Measurements from ENCODE around the gene NME7. TPM values are rescaled to one million over a fixed set of nuclear protein-coding genes. Genes with fewer than 3 reads are reported as not detected.

The NME7 gene
- total and polyA plus RNA-seq, 3 experiments from 2014 or later = 21.7 to 28.3 (median 25.3) TPM

- no peak for DNase-seq
- Mint-ChIP-seq H3K27me3 (no peaks in the 10 kb centered on the region), H3K9me3 (no peaks in the 10 kb centered on the region), H3K4me1 (no peaks in the 10 kb centered on the region), H3K27ac (no peak overlapping the region), H3K4me3 (no peak overlapping the region), H3K36me3 (peaks cover 4 to 19% (median 8%) of the 10 kb centered on the region in 3 donors)
- Histone ChIP-seq H3K4me3 (ENCODE audit: low read length) (no peak overlapping the region), H3K9me3 (ENCODE audit: low read length) (no peaks in the 10 kb centered on the region), H3K27me3 (ENCODE audit: insufficient read depth, low read length, poor library complexity, severe bottlenecking) (no peaks in the 10 kb centered on the region), H3K36me3 (ENCODE audit: insufficient read depth, low read length) (no peaks in the 10 kb centered on the region), H3K27ac (ENCODE audit: low read depth, low read length) (no peak overlapping the region), H3K4me1 (ENCODE audit: insufficient read depth, low read length) (no peaks in the 10 kb centered on the region)
- CTCF ChIA-PET = no interaction called here
- POLR2A ChIA-PET = no interaction called here
Measured at GRCh38 chr1:169236143-169236542, 131.5 kb downstream of the NME7 start.

- Histone ChIP-seq H3K36me3 (ENCODE audit: insufficient read depth, low read length) (no peaks in the 10 kb centered on the region), H3K9me3 (ENCODE audit: low read length) (no peaks in the 10 kb centered on the region), H3K4me1 (ENCODE audit: insufficient read depth, low read length) (no peaks in the 10 kb centered on the region), H3K27me3 (ENCODE audit: insufficient read depth, low read length, poor library complexity, severe bottlenecking) (no peaks in the 10 kb centered on the region), H3K4me3 (ENCODE audit: low read length) (no peak overlapping the region), H3K27ac (ENCODE audit: low read depth, low read length) (no peak overlapping the region)
- no peak overlapping the region for H3K27ac Mint-ChIP-seq
- no peak overlapping the region for H3K4me3 Mint-ChIP-seq
- POLR2A ChIA-PET = no interaction called here
- CTCF ChIA-PET = no interaction called here
- H3K9me3 Mint-ChIP-seq = no peaks in the 10 kb centered on the region
- no peaks in the 10 kb centered on the region for H3K27me3 Mint-ChIP-seq
- DNase-seq = no peak
- peaks cover 4 to 22% (median 8%) of the 10 kb centered on the region in 3 donors for H3K36me3 Mint-ChIP-seq
- H3K4me1 Mint-ChIP-seq = no peaks in the 10 kb centered on the region
Measured at GRCh38 chr1:169235568-169235967, 132.0 kb downstream of the NME7 start.

GRCh38 chr1:169234780-169235179 is 132.8 kb downstream of the NME7 start:
- no peak overlapping the region for H3K4me3 ChIP-seq (ENCODE audit: low read length)
- no peak overlapping the region for H3K27ac Mint-ChIP-seq
- ChIA-PET POLR2A (no interaction called here), CTCF (no interaction called here)
- H3K4me1 ChIP-seq (ENCODE audit: insufficient read depth, low read length) = no peaks in the 10 kb centered on the region
- no peak overlapping the region for H3K4me3 Mint-ChIP-seq
- H3K36me3 ChIP-seq (ENCODE audit: insufficient read depth, low read length) = no peaks in the 10 kb centered on the region
- peaks cover 7 to 25% (median 8%) of the 10 kb centered on the region in 3 donors for H3K36me3 Mint-ChIP-seq
- no peaks in the 10 kb centered on the region for H3K27me3 ChIP-seq (ENCODE audit: insufficient read depth, low read length, poor library complexity, severe bottlenecking)
- H3K4me1 Mint-ChIP-seq = no peaks in the 10 kb centered on the region
- H3K27ac ChIP-seq (ENCODE audit: low read depth, low read length) = no peak overlapping the region
- H3K27me3 Mint-ChIP-seq = no peaks in the 10 kb centered on the region
- no peaks in the 10 kb centered on the region for H3K9me3 Mint-ChIP-seq
- no peaks in the 10 kb centered on the region for H3K9me3 ChIP-seq (ENCODE audit: low read length)
- DNase-seq = no peak

- H3K36me3 ChIP-seq (ENCODE audit: insufficient read depth, low read length) = no peaks in the 10 kb centered on the region
- Mint-ChIP-seq H3K27ac (peak overlapping the region in 3 of 8 donors; percentile 14 to 39 (median 18)), H3K9me3 (no peaks in the 10 kb centered on the region), H3K4me1 (peaks cover 5 to 9% (median 8%) of the 10 kb centered on the region in 3 donors), H3K4me3 (peak overlapping the region in 3 of 7 donors; percentile 30 to 60 (median 58)), H3K27me3 (no peaks in the 10 kb centered on the region), H3K36me3 (peaks cover 3 to 11% (median 10%) of the 10 kb centered on the region in 3 donors)
- H3K4me3 ChIP-seq (ENCODE audit: low read length) = no peak overlapping the region
- ChIA-PET CTCF (no interaction called here), POLR2A (no interaction called here)
- H3K9me3 ChIP-seq (ENCODE audit: low read length) = no peaks in the 10 kb centered on the region
- H3K27ac ChIP-seq (ENCODE audit: low read depth, low read length) = no peak overlapping the region
- no peaks in the 10 kb centered on the region for H3K4me1 ChIP-seq (ENCODE audit: insufficient read depth, low read length)
- peak in 2 of 5 donors; percentile 24 to 27 for DNase-seq
- H3K27me3 ChIP-seq (ENCODE audit: insufficient read depth, low read length, poor library complexity, severe bottlenecking) = no peaks in the 10 kb centered on the region
Measured at GRCh38 chr1:169217636-169218035, 150.0 kb downstream of the NME7 start.

- no peaks in the 10 kb centered on the region for H3K9me3 ChIP-seq (ENCODE audit: low read length)
- H3K9me3 Mint-ChIP-seq = no peaks in the 10 kb centered on the region
- H3K4me3 ChIP-seq (ENCODE audit: low read length) = no peak overlapping the region
- peaks cover 5 to 9% (median 8%) of the 10 kb centered on the region in 3 donors for H3K4me1 Mint-ChIP-seq
- no peak overlapping the region for H3K4me3 Mint-ChIP-seq
- H3K27ac ChIP-seq (ENCODE audit: low read depth, low read length) = no peak overlapping the region
- CTCF ChIA-PET = no interaction called here
- POLR2A ChIA-PET = no interaction called here
- no peaks in the 10 kb centered on the region for H3K27me3 ChIP-seq (ENCODE audit: insufficient read depth, low read length, poor library complexity, severe bottlenecking)
- H3K27me3 Mint-ChIP-seq = no peaks in the 10 kb centered on the region
- DNase-seq = no peak
- H3K36me3 ChIP-seq (ENCODE audit: insufficient read depth, low read length) = no peaks in the 10 kb centered on the region
- H3K27ac Mint-ChIP-seq = no peak overlapping the region
- peaks cover 3 to 11% (median 10%) of the 10 kb centered on the region in 3 donors for H3K36me3 Mint-ChIP-seq
- no peaks in the 10 kb centered on the region for H3K4me1 ChIP-seq (ENCODE audit: insufficient read depth, low read length)
Measured at GRCh38 chr1:169214598-169214997, 153.0 kb downstream of the NME7 start.

- no peaks in the 10 kb centered on the region for H3K4me1 ChIP-seq (ENCODE audit: insufficient read depth, low read length)
- no peak overlapping the region for H3K27ac ChIP-seq (ENCODE audit: low read depth, low read length)
- Mint-ChIP-seq H3K9me3 (no peaks in the 10 kb centered on the region), H3K27me3 (no peaks in the 10 kb centered on the region), H3K4me3 (no peak overlapping the region), H3K4me1 (no peaks in the 10 kb centered on the region), H3K27ac (no peak overlapping the region), H3K36me3 (peaks cover 0 to 13% (median 6%) of the 10 kb centered on the region in 3 donors)
- CTCF ChIA-PET = no interaction called here
- POLR2A ChIA-PET = no interaction called here
- H3K4me3 ChIP-seq (ENCODE audit: low read length) = no peak overlapping the region
- no peak for DNase-seq
- H3K9me3 ChIP-seq (ENCODE audit: low read length) = no peaks in the 10 kb centered on the region
- H3K36me3 ChIP-seq (ENCODE audit: insufficient read depth, low read length) = no peaks in the 10 kb centered on the region
- no peaks in the 10 kb centered on the region for H3K27me3 ChIP-seq (ENCODE audit: insufficient read depth, low read length, poor library complexity, severe bottlenecking)
Measured at GRCh38 chr1:169212088-169212487, 155.5 kb downstream of the NME7 start.

GRCh38 chr1:169207797-169208520 is 159.6 kb downstream of the NME7 start:
- Mint-ChIP-seq H3K9me3 (no peaks in the 10 kb centered on the region), H3K4me3 (no peak overlapping the region), H3K27me3 (no peaks in the 10 kb centered on the region), H3K4me1 (no peaks in the 10 kb centered on the region), H3K27ac (no peak overlapping the region), H3K36me3 (peaks cover 1 to 6% (median 4%) of the 10 kb centered on the region in 3 donors)
- no peaks in the 10 kb centered on the region for H3K9me3 ChIP-seq (ENCODE audit: low read length)
- no peaks in the 10 kb centered on the region for H3K27me3 ChIP-seq (ENCODE audit: insufficient read depth, low read length, poor library complexity, severe bottlenecking)
- H3K27ac ChIP-seq (ENCODE audit: low read depth, low read length) = no peak overlapping the region
- CTCF ChIA-PET = no interaction called here
- H3K4me1 ChIP-seq (ENCODE audit: insufficient read depth, low read length) = no peaks in the 10 kb centered on the region
- POLR2A ChIA-PET = no interaction called here
- H3K4me3 ChIP-seq (ENCODE audit: low read length) = no peak overlapping the region
- H3K36me3 ChIP-seq (ENCODE audit: insufficient read depth, low read length) = no peaks in the 10 kb centered on the region
- DNase-seq = no peak

- POLR2A ChIA-PET = no interaction called here
Measured at GRCh38 chr1:169204157-169204556, 163.4 kb downstream of the NME7 start.

More at GRCh38 chr1:169204157-169204556, 163.4 kb downstream of the NME7 start:
- Histone ChIP-seq H3K4me1 (ENCODE audit: insufficient read depth, low read length) (no peaks in the 10 kb centered on the region), H3K9me3 (ENCODE audit: low read length) (no peaks in the 10 kb centered on the region), H3K27ac (ENCODE audit: low read depth, low read length) (no peak overlapping the region), H3K4me3 (ENCODE audit: low read length) (no peak overlapping the region), H3K27me3 (ENCODE audit: insufficient read depth, low read length, poor library complexity, severe bottlenecking) (no peaks in the 10 kb centered on the region), H3K36me3 (ENCODE audit: insufficient read depth, low read length) (no peaks in the 10 kb centered on the region)
- CTCF ChIA-PET = no interaction called here
- peaks cover 0 to 2% of the 10 kb centered on the region in 2 donors for H3K27me3 Mint-ChIP-seq
- H3K9me3 Mint-ChIP-seq = no peaks in the 10 kb centered on the region
- H3K4me3 Mint-ChIP-seq = no peak overlapping the region
- no peak for DNase-seq
- H3K27ac Mint-ChIP-seq = no peak overlapping the region
- H3K36me3 Mint-ChIP-seq = peaks cover 1 to 10% (median 9%) of the 10 kb centered on the region in 3 donors
- H3K4me1 Mint-ChIP-seq = no peaks in the 10 kb centered on the region

Measured in CD8-positive, alpha-beta memory T cell (primary cell).